Esophagus squamous epithelium (tissue), 5 donors: ENCODE data around the gene TTC3. TPM values are rescaled to one million over a fixed set of nuclear protein-coding genes. Genes with fewer than 3 reads are reported as not detected.

Experiments
- DNase-seq: peaks from one replicate; lab custom pipeline; 2025; lab: John Stamatoyannopoulos, UW
- H3K27ac ChIP-seq, 4 donors: fragments of 200-600 bp; sonication (generic); one replicate each; pipeline ENCODE4 v1.5.1; 2016 to 2019; ENCODE audit warnings: mild to moderate bottlenecking in 1 of 4
- H3K27me3 ChIP-seq, 4 donors: fragments of 200-600 bp; sonication (generic); 1 replicate in 3 of 4; 2 replicates in 1 of 4; pipeline versions ENCODE4 v1.5.1 to v1.6.0; 2017 to 2021; ENCODE audit warnings: antibody characterized with exemption in 1 of 4
- H3K36me3 ChIP-seq, 3 donors: fragments of 200-600 bp; sonication (generic); one replicate each; pipeline ENCODE4 v1.5.1; 2016 to 2019
- H3K4me1 ChIP-seq, 3 donors: fragments of 200-600 bp; sonication (generic); one replicate each; pipeline ENCODE4 v1.5.1; 2017 to 2019
- H3K4me3 ChIP-seq, 4 donors: fragments of 200-600 bp; sonication (generic); 1 replicate in 3 of 4; 2 replicates in 1 of 4; pipeline ENCODE4 v1.5.1; 2016 to 2019; ENCODE audit warnings: mild to moderate bottlenecking in 2 of 4, moderate library complexity in 1 of 4
- H3K9me3 ChIP-seq, 3 donors: fragments of 200-600 bp; sonication (generic); one replicate each; pipeline ENCODE4 v1.5.1; 2016 to 2019
- POLR2A ChIP-seq, 4 donors: fragments of 450-650 bp; IDR thresholded peaks; one replicate each; pipeline ENCODE4 v1.6.1; 2017; ENCODE audit warnings: antibody characterized with exemption in 4 of 4, mild to moderate bottlenecking in 4 of 4, moderate library complexity in 3 of 4
- WGBS, 2 donors: methylation state at CpG; one replicate each; pipeline ENCODE4 v1.1.5; 2018; 5-methylcytosine and 5-hydroxymethylcytosine counted together
- intact Hi-C: fragments of 100-400 bp; cut with DNase I; formaldehyde crosslinking; loops from one replicate; pipeline ENCODE4 v1.15.0; 2022
- total RNA-seq, 4 donors: library from RNA; depleted of rRNA; stranded (reverse); fragments of >200 nt; gene quantifications; one replicate each; pipeline ENCODE4 v1.1.0, GENCODE V29; 2016
- TF ChIP-seq, protein P1 (sequence below), 6 experiments: fragments of 450-650 bp in 4 of 6; fragments of 200-600 bp in 2 of 6; sonication (generic) in 2 of 6; IDR thresholded peaks; one replicate each; pipeline ENCODE4 v1.5.1; 2016 to 2019; ENCODE audit warnings: antibody characterized with exemption in 6 of 6, mild to moderate bottlenecking in 4 of 6, moderate library complexity in 4 of 6
- donor health status: DM: yes; HTN: yes; CAD: no.

TTC3 gene
- total RNA-seq, 4 donors from 2014 or later, result 41.2 to 80.1 (median 64.1) TPM

DNA sequence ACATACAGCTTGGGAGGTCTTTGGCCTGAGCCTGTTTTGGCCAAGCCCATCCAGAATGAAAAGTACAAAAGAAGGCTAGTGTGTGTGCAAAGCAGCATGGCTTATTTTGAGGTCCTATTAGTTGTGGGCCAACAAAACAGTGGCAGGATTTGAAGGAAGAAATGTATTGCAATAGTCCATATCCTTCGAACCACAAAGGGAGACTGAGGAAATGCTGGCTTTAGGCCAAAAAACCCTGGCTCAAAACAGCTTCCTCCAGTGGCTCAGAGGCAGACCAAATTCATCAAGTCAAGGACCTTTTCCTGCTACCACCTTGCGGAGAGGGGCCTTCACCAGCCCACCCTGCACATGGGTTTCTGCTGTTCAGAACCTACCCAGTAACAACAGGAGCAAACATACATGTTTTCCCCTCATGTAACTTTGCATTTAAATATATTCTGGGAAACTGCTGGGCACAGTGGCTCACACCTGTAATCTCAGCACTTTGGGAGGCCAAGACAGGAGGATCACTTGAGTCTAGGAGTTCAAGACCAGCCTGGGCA, 150.8 kb downstream of the TTC3 start:
- intact Hi-C loops, result no loop called here
- 80 to 87% methylated on average over 2 of the region's 2 CpGs for WGBS, 2 donors
- H3K27me3 ChIP-seq, result no peaks in the 10 kb centered on the region
- no peak overlapping the region for H3K4me3 ChIP-seq
- no peak overlapping the region for H3K27ac ChIP-seq
- TF ChIP-seq POLR2A (IDR thresholded peaks at IDR 0.05), result no peak
- TF ChIP-seq, protein P1, sequence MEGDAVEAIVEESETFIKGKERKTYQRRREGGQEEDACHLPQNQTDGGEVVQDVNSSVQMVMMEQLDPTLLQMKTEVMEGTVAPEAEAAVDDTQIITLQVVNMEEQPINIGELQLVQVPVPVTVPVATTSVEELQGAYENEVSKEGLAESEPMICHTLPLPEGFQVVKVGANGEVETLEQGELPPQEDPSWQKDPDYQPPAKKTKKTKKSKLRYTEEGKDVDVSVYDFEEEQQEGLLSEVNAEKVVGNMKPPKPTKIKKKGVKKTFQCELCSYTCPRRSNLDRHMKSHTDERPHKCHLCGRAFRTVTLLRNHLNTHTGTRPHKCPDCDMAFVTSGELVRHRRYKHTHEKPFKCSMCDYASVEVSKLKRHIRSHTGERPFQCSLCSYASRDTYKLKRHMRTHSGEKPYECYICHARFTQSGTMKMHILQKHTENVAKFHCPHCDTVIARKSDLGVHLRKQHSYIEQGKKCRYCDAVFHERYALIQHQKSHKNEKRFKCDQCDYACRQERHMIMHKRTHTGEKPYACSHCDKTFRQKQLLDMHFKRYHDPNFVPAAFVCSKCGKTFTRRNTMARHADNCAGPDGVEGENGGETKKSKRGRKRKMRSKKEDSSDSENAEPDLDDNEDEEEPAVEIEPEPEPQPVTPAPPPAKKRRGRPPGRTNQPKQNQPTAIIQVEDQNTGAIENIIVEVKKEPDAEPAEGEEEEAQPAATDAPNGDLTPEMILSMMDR (IDR thresholded peaks at IDR 0.05), result no peak
- no peaks in the 10 kb centered on the region for H3K9me3 ChIP-seq
- H3K4me1 ChIP-seq, result peaks cover 0 to 21% (median 6%) of the 10 kb centered on the region in 3 donors
- DNase-seq, result no peak
- peaks cover 13 to 59% (median 29%) of the 10 kb centered on the region in 3 donors for H3K36me3 ChIP-seq

DNA sequence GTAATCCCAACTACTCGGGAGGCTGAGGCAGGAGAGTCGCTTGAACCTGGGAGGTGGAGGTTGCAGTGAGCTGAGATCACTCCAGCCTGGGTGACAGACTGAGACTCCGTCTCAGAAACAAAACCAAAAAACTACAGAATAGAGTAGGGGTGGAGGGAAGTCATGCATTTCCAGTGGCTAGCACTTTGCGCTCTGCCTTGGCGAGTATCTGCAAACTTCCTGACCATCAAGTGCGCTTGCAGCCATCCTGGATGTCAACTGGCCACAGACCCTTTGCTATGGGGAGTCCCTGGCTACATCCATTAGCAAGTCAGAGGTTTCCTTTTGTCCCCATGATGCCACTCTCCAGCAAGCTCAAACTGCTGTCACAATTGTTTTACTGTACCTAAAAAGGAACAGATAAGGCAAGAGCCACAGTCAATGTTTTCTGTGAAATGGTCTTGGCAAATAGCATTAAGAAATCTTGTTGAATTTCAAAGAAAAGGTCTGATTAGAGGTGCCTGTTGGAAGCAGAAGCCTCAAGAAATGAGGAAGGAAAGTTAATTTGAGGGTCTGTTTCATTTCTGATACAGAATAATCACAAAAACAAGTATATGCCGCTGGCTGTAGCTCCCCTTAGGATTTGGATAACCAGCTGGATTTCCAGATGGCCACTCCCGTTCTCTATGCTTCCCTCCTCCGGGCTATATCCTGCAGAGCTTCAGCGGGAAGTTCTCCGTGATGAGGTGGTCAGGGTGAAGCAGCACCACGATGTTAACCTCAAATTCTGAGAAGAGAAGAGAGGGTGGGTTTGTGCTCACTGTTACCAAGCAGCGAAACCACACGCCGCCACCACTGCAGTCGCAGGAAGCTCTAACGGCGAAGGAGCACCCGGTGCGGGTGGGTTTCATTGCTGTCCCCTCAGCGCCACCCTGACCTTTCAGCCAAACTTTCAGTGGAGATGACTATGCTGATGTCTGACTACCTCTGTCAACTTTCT, 152.1 kb downstream of the TTC3 start:
- no peaks in the 10 kb centered on the region for H3K27me3 ChIP-seq
- DNase-seq, result no peak
- WGBS, 2 donors, result 78 to 89% methylated on average over 17 to 19 of the region's 21 CpGs
- H3K9me3 ChIP-seq, result no peaks in the 10 kb centered on the region
- intact Hi-C loops, result no loop called here
- H3K27ac ChIP-seq, result no peak overlapping the region
- H3K4me1 ChIP-seq, result peaks cover 0 to 15% (median 1%) of the 10 kb centered on the region in 3 donors
- peaks cover 13 to 72% (median 29%) of the 10 kb centered on the region in 3 donors for H3K36me3 ChIP-seq
- no peak overlapping the region for H3K4me3 ChIP-seq
- TF ChIP-seq, protein P1 (IDR thresholded peaks at IDR 0.05), result no peak
- no peak for TF ChIP-seq POLR2A (IDR thresholded peaks at IDR 0.05)

DNA sequence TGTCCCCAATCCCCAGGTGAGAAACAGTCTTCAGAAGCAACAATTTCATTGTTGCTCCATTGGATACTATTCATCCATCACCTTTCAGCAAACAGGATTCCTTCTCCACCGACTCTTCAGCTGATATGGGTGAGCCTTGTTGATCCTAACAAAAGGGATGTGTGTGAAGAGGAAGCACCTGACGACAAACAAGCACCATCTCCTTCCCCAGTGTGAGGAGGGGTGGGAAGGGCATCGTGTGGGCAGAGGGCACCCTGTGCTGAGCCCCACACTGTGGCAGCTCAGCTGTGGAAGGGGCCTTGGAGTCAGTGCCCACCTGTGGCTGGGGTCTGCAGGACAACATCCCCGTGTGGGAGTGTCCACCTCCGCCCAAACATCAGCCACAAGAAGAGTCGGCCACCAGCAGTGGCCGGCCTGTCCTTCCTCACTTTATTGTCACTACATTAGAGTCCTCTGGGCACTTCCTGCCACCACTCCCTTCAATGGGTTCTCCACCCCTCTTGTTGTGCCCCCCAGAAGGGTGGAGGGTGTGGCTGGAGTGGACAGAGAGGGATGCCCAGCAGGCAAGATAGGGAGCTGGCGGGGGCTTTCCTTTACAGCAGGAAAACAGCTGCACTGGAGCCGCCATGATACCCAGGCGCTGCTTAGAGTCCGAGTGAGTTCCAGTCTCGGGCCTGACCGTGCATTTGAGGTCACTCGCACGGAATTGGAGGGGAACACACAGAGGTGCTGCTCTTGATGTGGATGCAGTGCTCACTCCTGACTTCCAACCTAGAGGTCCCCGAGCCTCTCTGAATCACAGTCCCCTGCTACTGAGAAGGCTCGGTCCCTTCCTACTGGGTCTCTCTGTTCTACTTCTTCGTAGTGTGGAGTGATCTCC, 153.2 kb downstream of the TTC3 start:
- Histone ChIP-seq H3K27ac (no peak overlapping the region), H3K36me3 (peaks cover 18 to 83% (median 32%) of the 10 kb centered on the region in 3 donors), H3K4me1 (peaks cover 0 to 11% (median 0%) of the 10 kb centered on the region in 3 donors), H3K9me3 (no peaks in the 10 kb centered on the region), H3K27me3 (no peaks in the 10 kb centered on the region), H3K4me3 (no peak overlapping the region)
- TF ChIP-seq, protein P1 (IDR thresholded peaks at IDR 0.05), result no peak
- no peak for TF ChIP-seq POLR2A (IDR thresholded peaks at IDR 0.05)
- intact Hi-C loops, result no loop called here
- WGBS, 2 donors, result 90 to 91% methylated on average over 10 to 15 of the region's 18 CpGs
- no peak for DNase-seq

DNA sequence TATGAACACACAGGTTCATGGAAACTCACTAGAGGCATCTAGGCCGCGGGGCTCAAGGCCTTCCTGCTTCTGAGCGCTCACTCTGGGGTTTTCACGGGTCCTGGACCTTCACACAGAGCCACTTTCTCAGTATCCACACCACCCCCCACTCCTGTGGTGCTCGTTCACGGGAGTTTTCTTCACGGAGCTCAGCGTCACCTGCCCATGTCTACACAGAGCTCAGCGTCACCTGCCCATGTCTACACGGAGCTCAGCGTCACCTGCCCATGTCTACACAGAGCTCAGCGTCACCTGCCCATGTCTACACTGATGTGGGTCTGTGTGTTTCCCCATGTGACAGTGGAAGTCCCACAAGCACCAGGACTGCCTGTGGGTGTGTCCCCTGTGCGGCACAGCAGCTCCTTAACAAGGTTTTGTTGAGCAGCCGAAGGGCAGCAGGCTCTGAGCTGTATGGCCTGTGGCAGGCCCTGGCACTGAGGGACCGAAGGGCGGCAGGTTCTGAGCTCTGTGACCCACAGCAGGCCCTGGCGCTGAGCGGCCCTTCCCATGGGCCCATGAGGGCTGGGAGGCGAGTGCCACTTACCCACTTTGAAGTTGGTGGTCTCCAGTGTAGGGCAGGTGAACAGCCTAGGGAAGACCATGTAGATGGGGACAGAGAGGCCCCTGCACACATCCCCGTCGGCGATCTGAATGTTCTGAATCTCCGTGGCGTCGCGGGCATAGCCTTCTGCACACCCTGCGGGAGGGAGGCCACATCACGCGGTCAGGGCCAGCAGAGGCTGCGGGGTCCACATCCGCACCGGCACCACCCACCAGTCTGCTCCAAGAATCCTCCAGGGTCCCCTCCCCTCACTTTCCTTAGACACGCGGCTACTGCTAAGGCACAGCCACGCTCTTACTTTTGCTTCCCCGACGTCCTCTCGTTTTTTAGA, 154.3 kb downstream of the TTC3 start:
- no peak for TF ChIP-seq POLR2A (IDR thresholded peaks at IDR 0.05)
- TF ChIP-seq, protein P1 (IDR thresholded peaks at IDR 0.05), result no peak
- peaks cover 0 to 7% (median 0%) of the 10 kb centered on the region in 3 donors for H3K4me1 ChIP-seq
- WGBS, 2 donors, result 95 to 97% methylated on average over 28 to 33 of the region's 38 CpGs
- peaks cover 18 to 94% (median 41%) of the 10 kb centered on the region in 3 donors for H3K36me3 ChIP-seq
- intact Hi-C loops, result no loop called here
- H3K27ac ChIP-seq, result no peak overlapping the region
- H3K9me3 ChIP-seq, result no peaks in the 10 kb centered on the region
- no peak overlapping the region for H3K4me3 ChIP-seq
- H3K27me3 ChIP-seq, result no peaks in the 10 kb centered on the region
- DNase-seq, result no peak
